Measurements from ENCODE around the gene ZKSCAN5. TPM values are rescaled to one million over a fixed set of nuclear protein-coding genes. Genes with fewer than 3 reads are reported as not detected.

ZKSCAN5 gene
- polyA plus RNA-seq, 1 donor from 2014 or later, result 18.6 TPM

GRCh38 chr7:99473315-99473596, 31.2 kb upstream of the ZKSCAN5 start:
- no peaks in the 10 kb centered on the region for H3K9me2 ChIP-seq (ENCODE audit: insufficient read depth, low read length)
- H3K9ac ChIP-seq (ENCODE audit: low read length), result peak overlapping the region; percentile 85
- no peaks in the 10 kb centered on the region for H3K27me3 ChIP-seq (ENCODE audit: insufficient read depth, low read depth, low read length)
- peaks cover 38% of the 10 kb centered on the region for H3K79me2 ChIP-seq (replicated peaks; ENCODE audit: insufficient read depth, low read length)
- peak overlapping the region; percentile 53 for H2AFZ ChIP-seq (ENCODE audit: low read depth, low read length)
- peak overlapping the region; percentile 93 for H3K27ac ChIP-seq (ENCODE audit: low read length)
- no peaks in the 10 kb centered on the region for H3K36me3 ChIP-seq (ENCODE audit: insufficient read depth, low read length)
- H3K4me3 ChIP-seq (ENCODE audit: low read length), result peak overlapping the region; percentile 82
- TF ChIP-seq EZH2 (IDR thresholded peaks at IDR 0.05; ENCODE audit: borderline replicate concordance, insufficient read depth, low read length, poor library complexity, severe bottlenecking) (no peak), MXI1 (conservative IDR thresholded peaks at IDR 0.05; ENCODE audit: poor library complexity, severe bottlenecking) (peak; percentile 4)
- no peaks in the 10 kb centered on the region for H3F3A ChIP-seq (ENCODE audit: insufficient read depth, low read length, poor library complexity, severe bottlenecking)
- peak overlapping the region; percentile 30 for H3K4me2 ChIP-seq (ENCODE audit: low read length)
- no peaks in the 10 kb centered on the region for H3K9me3 ChIP-seq (ENCODE audit: low read length)
- H4K20me1 ChIP-seq (ENCODE audit: insufficient read depth), result no peaks in the 10 kb centered on the region

DNA sequence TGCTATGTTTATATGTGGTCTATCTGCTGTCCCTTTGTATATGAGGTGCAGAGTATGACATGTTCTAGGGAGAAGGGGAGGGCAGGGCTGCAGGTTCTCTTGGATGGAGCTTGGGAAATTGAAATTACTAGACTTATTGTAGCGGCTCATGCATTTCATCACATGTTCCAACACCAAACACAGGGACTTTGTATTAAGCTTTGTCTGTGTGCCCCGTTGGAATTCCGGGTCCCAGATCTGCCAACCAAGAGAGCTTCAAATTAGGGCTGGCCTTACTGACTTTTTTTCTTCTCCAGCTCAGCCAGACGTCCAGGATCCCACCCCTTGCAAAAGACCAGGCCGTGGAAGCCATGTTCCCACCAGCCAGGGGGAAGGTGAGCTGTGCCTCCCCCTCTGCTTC, 28.4 kb upstream of the ZKSCAN5 start:
- no peaks in the 10 kb centered on the region for H3K9me2 ChIP-seq (ENCODE audit: insufficient read depth, low read length)
- H3K9ac ChIP-seq (ENCODE audit: low read length), result no peak overlapping the region
- peaks cover 38% of the 10 kb centered on the region for H3K79me2 ChIP-seq (replicated peaks; ENCODE audit: insufficient read depth, low read length)
- no peaks in the 10 kb centered on the region for H3K36me3 ChIP-seq (ENCODE audit: insufficient read depth, low read length)
- H2AFZ ChIP-seq (ENCODE audit: low read depth, low read length), result no peak overlapping the region
- H4K20me1 ChIP-seq (ENCODE audit: insufficient read depth), result no peaks in the 10 kb centered on the region
- H3K9me3 ChIP-seq (ENCODE audit: low read length), result no peaks in the 10 kb centered on the region
- H3F3A ChIP-seq (ENCODE audit: insufficient read depth, low read length, poor library complexity, severe bottlenecking), result no peaks in the 10 kb centered on the region
- H3K4me3 ChIP-seq (ENCODE audit: low read length), result no peak overlapping the region
- no peak overlapping the region for H3K27ac ChIP-seq (ENCODE audit: low read length)
- no peaks in the 10 kb centered on the region for H3K27me3 ChIP-seq (ENCODE audit: insufficient read depth, low read depth, low read length)
- no peak for TF ChIP-seq TAF1 (IDR thresholded peaks at IDR 0.05; ENCODE audit: low read depth)
- no peak for TF ChIP-seq MXI1 (conservative IDR thresholded peaks at IDR 0.05; ENCODE audit: poor library complexity, severe bottlenecking)
- no peak for TF ChIP-seq POLR2AphosphoS5 (IDR thresholded peaks at IDR 0.05)
- no peak for TF ChIP-seq CTCF (IDR thresholded peaks at IDR 0.05; ENCODE audit: poor library complexity, severe bottlenecking)
- TF ChIP-seq EZH2 (IDR thresholded peaks at IDR 0.05; ENCODE audit: borderline replicate concordance, insufficient read depth, low read length, poor library complexity, severe bottlenecking), result no peak
- no peak for TF ChIP-seq SMC3 (conservative IDR thresholded peaks at IDR 0.05; ENCODE audit: poor library complexity)
- no peak for TF ChIP-seq RAD21 (conservative IDR thresholded peaks at IDR 0.05)
- TF ChIP-seq EP300 (conservative IDR thresholded peaks at IDR 0.05; ENCODE audit: poor library complexity, severe bottlenecking), result no peak
- TF ChIP-seq REST (IDR thresholded peaks at IDR 0.05; ENCODE audit: borderline replicate concordance), result no peak
- H3K4me2 ChIP-seq (ENCODE audit: low read length), result no peak overlapping the region
